Measurements from ENCODE around the gene LDLRAD4. TPM values are rescaled to one million over a fixed set of nuclear protein-coding genes. Genes with fewer than 3 reads are reported as not detected.

LDLRAD4 gene
- total and polyA plus RNA-seq, 9 of the 15 experiments (the other 6 are each of a cell fraction or from before 2014, with no cell fraction given): 0.01 TPM; not detected in 8

DNA sequence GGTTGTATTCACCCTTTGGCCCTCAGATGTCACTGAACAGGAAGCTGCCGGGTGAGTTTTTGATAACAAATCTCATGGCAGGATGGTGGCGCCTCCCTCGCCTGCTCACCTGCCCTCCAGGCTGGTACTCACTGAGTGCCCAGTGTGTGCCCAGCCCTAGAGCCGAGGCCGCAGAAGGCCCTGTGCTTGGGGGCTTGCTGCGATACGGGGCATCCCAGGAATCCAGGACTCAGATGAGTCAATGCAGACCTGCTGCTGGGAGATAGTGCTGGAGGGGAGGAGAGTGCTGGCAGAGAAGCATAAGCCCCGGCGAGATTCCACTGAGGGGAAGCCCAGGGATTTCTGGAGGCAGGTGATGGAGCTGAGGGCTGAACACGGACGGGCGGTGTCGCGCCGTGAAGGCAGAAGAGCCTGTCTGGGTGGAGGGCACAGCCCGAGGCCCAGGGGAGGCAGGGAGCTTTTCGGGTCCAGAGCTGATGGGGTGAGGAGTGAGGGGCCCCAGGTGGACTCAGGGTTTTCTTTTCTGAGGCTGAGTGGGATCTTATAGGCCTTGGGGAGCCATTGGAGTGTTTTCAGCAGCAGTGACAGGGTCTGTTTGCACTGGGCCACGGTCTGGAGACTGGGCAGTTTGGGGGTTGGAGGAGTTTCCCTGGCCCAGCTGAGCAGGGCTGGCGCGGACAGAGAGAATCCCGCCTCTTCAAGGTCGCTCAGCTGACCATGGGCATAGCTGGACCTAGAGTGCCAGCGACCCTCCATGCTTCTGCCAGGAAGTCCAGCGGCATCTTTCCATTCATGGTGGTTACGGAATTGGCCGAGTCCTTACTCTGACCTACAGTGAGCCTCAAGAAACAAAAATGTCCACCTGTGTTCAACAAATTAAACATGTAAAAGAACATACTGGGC, 35.5 kb downstream of the LDLRAD4 start (continued):
- TF ChIP-seq, protein P1, sequence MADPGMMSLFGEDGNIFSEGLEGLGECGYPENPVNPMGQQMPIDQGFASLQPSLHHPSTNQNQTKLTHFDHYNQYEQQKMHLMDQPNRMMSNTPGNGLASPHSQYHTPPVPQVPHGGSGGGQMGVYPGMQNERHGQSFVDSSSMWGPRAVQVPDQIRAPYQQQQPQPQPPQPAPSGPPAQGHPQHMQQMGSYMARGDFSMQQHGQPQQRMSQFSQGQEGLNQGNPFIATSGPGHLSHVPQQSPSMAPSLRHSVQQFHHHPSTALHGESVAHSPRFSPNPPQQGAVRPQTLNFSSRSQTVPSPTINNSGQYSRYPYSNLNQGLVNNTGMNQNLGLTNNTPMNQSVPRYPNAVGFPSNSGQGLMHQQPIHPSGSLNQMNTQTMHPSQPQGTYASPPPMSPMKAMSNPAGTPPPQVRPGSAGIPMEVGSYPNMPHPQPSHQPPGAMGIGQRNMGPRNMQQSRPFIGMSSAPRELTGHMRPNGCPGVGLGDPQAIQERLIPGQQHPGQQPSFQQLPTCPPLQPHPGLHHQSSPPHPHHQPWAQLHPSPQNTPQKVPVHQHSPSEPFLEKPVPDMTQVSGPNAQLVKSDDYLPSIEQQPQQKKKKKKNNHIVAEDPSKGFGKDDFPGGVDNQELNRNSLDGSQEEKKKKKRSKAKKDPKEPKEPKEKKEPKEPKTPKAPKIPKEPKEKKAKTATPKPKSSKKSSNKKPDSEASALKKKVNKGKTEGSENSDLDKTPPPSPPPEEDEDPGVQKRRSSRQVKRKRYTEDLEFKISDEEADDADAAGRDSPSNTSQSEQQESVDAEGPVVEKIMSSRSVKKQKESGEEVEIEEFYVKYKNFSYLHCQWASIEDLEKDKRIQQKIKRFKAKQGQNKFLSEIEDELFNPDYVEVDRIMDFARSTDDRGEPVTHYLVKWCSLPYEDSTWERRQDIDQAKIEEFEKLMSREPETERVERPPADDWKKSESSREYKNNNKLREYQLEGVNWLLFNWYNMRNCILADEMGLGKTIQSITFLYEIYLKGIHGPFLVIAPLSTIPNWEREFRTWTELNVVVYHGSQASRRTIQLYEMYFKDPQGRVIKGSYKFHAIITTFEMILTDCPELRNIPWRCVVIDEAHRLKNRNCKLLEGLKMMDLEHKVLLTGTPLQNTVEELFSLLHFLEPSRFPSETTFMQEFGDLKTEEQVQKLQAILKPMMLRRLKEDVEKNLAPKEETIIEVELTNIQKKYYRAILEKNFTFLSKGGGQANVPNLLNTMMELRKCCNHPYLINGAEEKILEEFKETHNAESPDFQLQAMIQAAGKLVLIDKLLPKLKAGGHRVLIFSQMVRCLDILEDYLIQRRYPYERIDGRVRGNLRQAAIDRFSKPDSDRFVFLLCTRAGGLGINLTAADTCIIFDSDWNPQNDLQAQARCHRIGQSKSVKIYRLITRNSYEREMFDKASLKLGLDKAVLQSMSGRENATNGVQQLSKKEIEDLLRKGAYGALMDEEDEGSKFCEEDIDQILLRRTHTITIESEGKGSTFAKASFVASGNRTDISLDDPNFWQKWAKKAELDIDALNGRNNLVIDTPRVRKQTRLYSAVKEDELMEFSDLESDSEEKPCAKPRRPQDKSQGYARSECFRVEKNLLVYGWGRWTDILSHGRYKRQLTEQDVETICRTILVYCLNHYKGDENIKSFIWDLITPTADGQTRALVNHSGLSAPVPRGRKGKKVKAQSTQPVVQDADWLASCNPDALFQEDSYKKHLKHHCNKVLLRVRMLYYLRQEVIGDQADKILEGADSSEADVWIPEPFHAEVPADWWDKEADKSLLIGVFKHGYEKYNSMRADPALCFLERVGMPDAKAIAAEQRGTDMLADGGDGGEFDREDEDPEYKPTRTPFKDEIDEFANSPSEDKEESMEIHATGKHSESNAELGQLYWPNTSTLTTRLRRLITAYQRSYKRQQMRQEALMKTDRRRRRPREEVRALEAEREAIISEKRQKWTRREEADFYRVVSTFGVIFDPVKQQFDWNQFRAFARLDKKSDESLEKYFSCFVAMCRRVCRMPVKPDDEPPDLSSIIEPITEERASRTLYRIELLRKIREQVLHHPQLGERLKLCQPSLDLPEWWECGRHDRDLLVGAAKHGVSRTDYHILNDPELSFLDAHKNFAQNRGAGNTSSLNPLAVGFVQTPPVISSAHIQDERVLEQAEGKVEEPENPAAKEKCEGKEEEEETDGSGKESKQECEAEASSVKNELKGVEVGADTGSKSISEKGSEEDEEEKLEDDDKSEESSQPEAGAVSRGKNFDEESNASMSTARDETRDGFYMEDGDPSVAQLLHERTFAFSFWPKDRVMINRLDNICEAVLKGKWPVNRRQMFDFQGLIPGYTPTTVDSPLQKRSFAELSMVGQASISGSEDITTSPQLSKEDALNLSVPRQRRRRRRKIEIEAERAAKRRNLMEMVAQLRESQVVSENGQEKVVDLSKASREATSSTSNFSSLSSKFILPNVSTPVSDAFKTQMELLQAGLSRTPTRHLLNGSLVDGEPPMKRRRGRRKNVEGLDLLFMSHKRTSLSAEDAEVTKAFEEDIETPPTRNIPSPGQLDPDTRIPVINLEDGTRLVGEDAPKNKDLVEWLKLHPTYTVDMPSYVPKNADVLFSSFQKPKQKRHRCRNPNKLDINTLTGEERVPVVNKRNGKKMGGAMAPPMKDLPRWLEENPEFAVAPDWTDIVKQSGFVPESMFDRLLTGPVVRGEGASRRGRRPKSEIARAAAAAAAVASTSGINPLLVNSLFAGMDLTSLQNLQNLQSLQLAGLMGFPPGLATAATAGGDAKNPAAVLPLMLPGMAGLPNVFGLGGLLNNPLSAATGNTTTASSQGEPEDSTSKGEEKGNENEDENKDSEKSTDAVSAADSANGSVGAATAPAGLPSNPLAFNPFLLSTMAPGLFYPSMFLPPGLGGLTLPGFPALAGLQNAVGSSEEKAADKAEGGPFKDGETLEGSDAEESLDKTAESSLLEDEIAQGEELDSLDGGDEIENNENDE (IDR thresholded peaks at IDR 0.05; ENCODE audit: low read depth, low read length): no peak
- no peak for TF ChIP-seq TRIM28 (IDR thresholded peaks at IDR 0.05)
- TF ChIP-seq, protein P2, sequence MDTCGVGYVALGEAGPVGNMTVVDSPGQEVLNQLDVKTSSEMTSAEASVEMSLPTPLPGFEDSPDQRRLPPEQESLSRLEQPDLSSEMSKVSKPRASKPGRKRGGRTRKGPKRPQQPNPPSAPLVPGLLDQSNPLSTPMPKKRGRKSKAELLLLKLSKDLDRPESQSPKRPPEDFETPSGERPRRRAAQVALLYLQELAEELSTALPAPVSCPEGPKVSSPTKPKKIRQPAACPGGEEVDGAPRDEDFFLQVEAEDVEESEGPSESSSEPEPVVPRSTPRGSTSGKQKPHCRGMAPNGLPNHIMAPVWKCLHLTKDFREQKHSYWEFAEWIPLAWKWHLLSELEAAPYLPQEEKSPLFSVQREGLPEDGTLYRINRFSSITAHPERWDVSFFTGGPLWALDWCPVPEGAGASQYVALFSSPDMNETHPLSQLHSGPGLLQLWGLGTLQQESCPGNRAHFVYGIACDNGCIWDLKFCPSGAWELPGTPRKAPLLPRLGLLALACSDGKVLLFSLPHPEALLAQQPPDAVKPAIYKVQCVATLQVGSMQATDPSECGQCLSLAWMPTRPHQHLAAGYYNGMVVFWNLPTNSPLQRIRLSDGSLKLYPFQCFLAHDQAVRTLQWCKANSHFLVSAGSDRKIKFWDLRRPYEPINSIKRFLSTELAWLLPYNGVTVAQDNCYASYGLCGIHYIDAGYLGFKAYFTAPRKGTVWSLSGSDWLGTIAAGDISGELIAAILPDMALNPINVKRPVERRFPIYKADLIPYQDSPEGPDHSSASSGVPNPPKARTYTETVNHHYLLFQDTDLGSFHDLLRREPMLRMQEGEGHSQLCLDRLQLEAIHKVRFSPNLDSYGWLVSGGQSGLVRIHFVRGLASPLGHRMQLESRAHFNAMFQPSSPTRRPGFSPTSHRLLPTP (IDR thresholded peaks at IDR 0.05; ENCODE audit: borderline replicate concordance, extremely low read depth, insufficient read length): no peak
- TF ChIP-seq LCOR (CRISPR knock-in tag; IDR thresholded peaks at IDR 0.05): no peak

All from K562 (cell line).